Osteoblast (primary cell): ENCODE data around the gene RPL36AL. TPM values are rescaled to one million over a fixed set of nuclear protein-coding genes. Genes with fewer than 3 reads are reported as not detected.

Experiments used
- DNase-seq: peaks from one replicate; pipeline ENCODE4 v3.0.0; 2011; ENCODE audit warnings: low spot score, mixed read lengths; ENCODE audit not compliant: insufficient read length; ENCODE audit errors: missing footprints
- H2AFZ ChIP-seq: 2 replicates; pipeline ENCODE4 v1.6.0; 2011; ENCODE audit warnings: mild to moderate bottlenecking, low read length
- H3K27ac ChIP-seq: 2 replicates; pipeline ENCODE4 v1.5.1; 2011; ENCODE audit warnings: mild to moderate bottlenecking, low read depth, low read length, moderate library complexity
- H3K27me3 ChIP-seq: 2 replicates; pipeline ENCODE4 v1.6.0; 2012; ENCODE audit warnings: mild to moderate bottlenecking, control low read depth, inconsistent platforms, low read length, moderate library complexity; ENCODE audit not compliant: insufficient read depth
- H3K36me3 ChIP-seq: 2 replicates; pipeline ENCODE4 v1.5.1; 2011; ENCODE audit warnings: mild to moderate bottlenecking, low read length, control low read depth, moderate library complexity; ENCODE audit not compliant: insufficient read depth
- H3K4me1 ChIP-seq: 2 replicates; pipeline ENCODE4 v1.5.1; 2011; ENCODE audit warnings: mild to moderate bottlenecking, low read length, control low read depth, moderate library complexity; ENCODE audit not compliant: insufficient read depth
- H3K4me2 ChIP-seq: 2 replicates; pipeline ENCODE4 v1.6.0; 2011; ENCODE audit warnings: mild to moderate bottlenecking, low read length; ENCODE audit not compliant: insufficient read depth
- H3K4me3 ChIP-seq: fragments of 200-600 bp; sonication (generic); 3 replicates; pipeline ENCODE4 v1.5.1; 2012; ENCODE audit warnings: mild to moderate bottlenecking, low read length, inconsistent platforms; ENCODE audit not compliant: insufficient read depth
- H3K79me2 ChIP-seq: 2 replicates; pipeline ENCODE4 v1.6.0; 2012; ENCODE audit warnings: mild to moderate bottlenecking, low read length, control low read depth, inconsistent platforms; ENCODE audit not compliant: insufficient read depth
- H3K9me3 ChIP-seq: 2 replicates; pipeline ENCODE4 v1.5.1; 2011; ENCODE audit warnings: low read depth, low read length, control low read depth
- H4K20me1 ChIP-seq: 2 replicates; pipeline ENCODE4 v1.6.0; 2012; ENCODE audit warnings: mild to moderate bottlenecking, low read length, control low read depth; ENCODE audit not compliant: insufficient read depth
- total RNA-seq: library from RNA; depleted of rRNA; stranded (reverse); fragments of >200 nt; gene quantifications from 2 replicates; pipeline ENCODE4 v1.2.3, GENCODE V29; 2012
- TF ChIP-seq, protein P1 (sequence below): IDR thresholded peaks from 2 replicates; pipeline ENCODE4 v1.5.1; 2011; ENCODE audit warnings: mild to moderate bottlenecking, low read depth, low read length, moderate library complexity; ENCODE audit errors: extremely low read depth

Gene RPL36AL
- total RNA-seq, 1 donor: 181 TPM

DNA sequence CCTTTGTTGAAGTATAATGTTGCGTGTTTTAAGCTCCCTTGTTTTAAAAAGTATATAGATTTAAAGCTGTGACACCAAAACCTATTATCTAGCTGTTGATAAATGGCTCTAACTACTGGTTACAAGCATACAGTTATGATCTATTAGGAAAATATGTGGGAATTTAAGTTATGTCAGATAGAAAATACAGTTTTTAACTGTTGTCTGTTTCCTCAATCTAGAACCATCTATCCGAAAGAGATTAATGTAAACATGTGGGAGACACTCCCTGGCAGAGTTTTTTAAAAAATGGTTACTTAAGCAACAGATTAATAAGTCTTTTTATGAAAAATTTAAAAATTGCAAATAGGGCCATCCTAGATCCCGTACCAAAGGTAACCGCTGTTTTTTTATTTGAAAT lies 8.2 kb downstream of the RPL36AL start:
- H2AFZ ChIP-seq: no peak overlapping the region
- no peak for DNase-seq
- H3K4me2 ChIP-seq: no peak overlapping the region
- H3K4me3 ChIP-seq: no peak overlapping the region
- H3K4me1 ChIP-seq: peaks cover 7% of the 10 kb centered on the region
- H3K27ac ChIP-seq: no peak overlapping the region
- TF ChIP-seq, protein P1, sequence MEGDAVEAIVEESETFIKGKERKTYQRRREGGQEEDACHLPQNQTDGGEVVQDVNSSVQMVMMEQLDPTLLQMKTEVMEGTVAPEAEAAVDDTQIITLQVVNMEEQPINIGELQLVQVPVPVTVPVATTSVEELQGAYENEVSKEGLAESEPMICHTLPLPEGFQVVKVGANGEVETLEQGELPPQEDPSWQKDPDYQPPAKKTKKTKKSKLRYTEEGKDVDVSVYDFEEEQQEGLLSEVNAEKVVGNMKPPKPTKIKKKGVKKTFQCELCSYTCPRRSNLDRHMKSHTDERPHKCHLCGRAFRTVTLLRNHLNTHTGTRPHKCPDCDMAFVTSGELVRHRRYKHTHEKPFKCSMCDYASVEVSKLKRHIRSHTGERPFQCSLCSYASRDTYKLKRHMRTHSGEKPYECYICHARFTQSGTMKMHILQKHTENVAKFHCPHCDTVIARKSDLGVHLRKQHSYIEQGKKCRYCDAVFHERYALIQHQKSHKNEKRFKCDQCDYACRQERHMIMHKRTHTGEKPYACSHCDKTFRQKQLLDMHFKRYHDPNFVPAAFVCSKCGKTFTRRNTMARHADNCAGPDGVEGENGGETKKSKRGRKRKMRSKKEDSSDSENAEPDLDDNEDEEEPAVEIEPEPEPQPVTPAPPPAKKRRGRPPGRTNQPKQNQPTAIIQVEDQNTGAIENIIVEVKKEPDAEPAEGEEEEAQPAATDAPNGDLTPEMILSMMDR: no peak
- peaks cover 13% of the 10 kb centered on the region for H3K36me3 ChIP-seq
- no peaks in the 10 kb centered on the region for H3K27me3 ChIP-seq
- no peaks in the 10 kb centered on the region for H4K20me1 ChIP-seq
- H3K9me3 ChIP-seq: no peaks in the 10 kb centered on the region
- H3K79me2 ChIP-seq: peaks cover 6% of the 10 kb centered on the region

DNA sequence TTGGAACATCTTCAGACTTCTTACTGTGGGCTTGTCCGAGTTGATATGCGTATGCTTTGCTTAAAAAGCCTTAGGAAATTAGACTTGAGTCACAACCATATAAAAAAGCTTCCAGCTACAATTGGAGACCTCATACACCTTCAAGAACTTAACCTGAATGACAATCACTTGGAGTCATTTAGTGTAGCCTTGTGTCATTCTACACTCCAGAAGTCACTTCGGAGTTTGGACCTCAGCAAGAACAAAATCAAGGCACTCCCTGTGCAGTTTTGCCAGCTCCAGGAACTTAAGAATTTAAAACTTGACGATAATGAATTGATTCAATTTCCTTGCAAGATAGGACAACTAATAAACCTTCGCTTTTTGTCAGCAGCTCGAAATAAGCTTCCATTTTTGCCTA lies 12.8 kb downstream of the RPL36AL start:
- DNase-seq: peak; percentile 46
- no peak overlapping the region for H2AFZ ChIP-seq
- TF ChIP-seq, protein P1: no peak
- H3K4me1 ChIP-seq: no peaks in the 10 kb centered on the region
- H3K27ac ChIP-seq: no peak overlapping the region
- peaks cover 12% of the 10 kb centered on the region for H3K36me3 ChIP-seq
- H3K79me2 ChIP-seq: peaks cover 8% of the 10 kb centered on the region
- no peak overlapping the region for H3K4me3 ChIP-seq
- no peaks in the 10 kb centered on the region for H3K27me3 ChIP-seq
- no peaks in the 10 kb centered on the region for H4K20me1 ChIP-seq
- no peak overlapping the region for H3K4me2 ChIP-seq
- H3K9me3 ChIP-seq: no peaks in the 10 kb centered on the region

DNA sequence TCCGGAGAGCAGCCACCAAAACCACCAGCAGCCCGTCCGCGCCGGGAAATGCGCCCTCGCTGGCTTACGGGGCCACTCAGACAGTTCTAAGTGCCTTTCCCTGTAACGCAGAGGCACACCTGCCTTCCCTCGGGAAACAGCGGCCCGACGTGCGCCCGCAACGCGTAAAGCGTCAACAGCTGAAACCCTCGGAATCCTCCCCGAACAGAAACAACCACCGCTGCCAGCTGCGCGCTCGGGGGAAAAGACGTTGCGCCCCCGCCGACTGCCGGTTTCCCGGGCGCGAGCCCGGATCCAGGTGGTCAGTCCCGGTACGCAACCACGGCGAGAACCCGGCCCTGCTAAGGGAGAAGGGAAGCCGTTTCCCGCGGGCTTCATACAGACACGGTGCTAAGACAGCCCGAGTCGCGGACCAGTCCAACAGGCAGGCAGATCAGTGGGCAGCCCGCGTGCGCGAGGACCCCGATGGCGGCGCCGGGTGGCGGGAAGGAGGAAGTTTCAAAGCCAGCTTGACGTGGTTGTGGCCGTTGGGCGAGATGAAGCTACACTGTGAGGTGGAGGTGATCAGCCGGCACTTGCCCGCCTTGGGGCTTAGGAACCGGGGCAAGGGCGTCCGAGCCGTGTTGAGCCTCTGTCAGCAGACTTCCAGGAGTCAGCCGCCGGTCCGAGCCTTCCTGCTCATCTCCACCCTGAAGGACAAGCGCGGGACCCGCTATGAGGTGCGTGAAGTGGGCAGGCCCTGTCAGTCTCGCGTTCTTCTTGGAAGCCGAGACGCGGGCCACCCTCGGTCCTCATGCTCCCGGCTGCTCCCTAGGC lies 21.7 kb downstream of the RPL36AL start, which contains the start of gene LRR1:
Gene LRR1 (plus strand): TSS at position 456 of the 816 bp plus-strand sequence. CDS start 81 bp downstream, at position 537.
- peak; percentile 96 for DNase-seq
- Histone ChIP-seq H3K27ac (peak within 1 kb of the TSS; percentile 94), H2AFZ (peak within 1 kb of the TSS; percentile 92), H3K9me3 (no peaks in the 10 kb centered on the region), H3K36me3 (peaks cover 3% of the 10 kb centered on the region), H3K4me2 (peak within 1 kb of the TSS; percentile 98), H3K4me3 (peak within 1 kb of the TSS; percentile 93), H3K4me1 (peaks cover 14% of the 10 kb centered on the region), H3K27me3 (no peaks in the 10 kb centered on the region), H3K79me2 (peaks cover 35% of the 10 kb centered on the region), H4K20me1 (no peaks in the 10 kb centered on the region)
- TF ChIP-seq, protein P1: no peak

DNA sequence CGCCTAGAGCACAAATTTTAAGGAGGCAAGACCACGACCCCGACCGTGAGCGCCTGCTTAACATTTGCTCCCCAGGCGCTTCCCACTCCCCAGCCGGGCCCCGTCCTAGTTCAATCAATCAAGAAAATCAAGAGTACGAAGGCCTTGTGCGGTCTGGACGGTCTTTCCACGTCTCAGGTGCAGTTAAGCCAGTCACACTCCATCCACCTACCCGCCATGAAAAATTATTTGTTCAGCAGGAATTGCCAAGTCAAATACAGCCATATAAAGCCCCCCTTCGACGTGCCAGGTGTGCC lies 22.3 kb downstream of the RPL36AL start:
- H3K27ac ChIP-seq: peak overlapping the region; percentile 94
- peaks cover 16% of the 10 kb centered on the region for H3K4me1 ChIP-seq
- no peaks in the 10 kb centered on the region for H3K27me3 ChIP-seq
- peak overlapping the region; percentile 92 for H2AFZ ChIP-seq
- H4K20me1 ChIP-seq: no peaks in the 10 kb centered on the region
- H3K9me3 ChIP-seq: no peaks in the 10 kb centered on the region
- DNase-seq: peak; percentile 86
- TF ChIP-seq, protein P1: no peak
- peak overlapping the region; percentile 93 for H3K4me3 ChIP-seq
- H3K79me2 ChIP-seq: peaks cover 34% of the 10 kb centered on the region
- H3K4me2 ChIP-seq: peak overlapping the region; percentile 98
- H3K36me3 ChIP-seq: peaks cover 3% of the 10 kb centered on the region
